GM21528 (cell line): Measurements from ENCODE around the gene MISFA.
"Not testable (repeated sequence)": the region's sequence is repeated elsewhere in the genome, so short reads cannot be mapped to it uniquely, and the experiment has no call there.

Experiments
- ATAC-seq: cut with Tn5 transposase; IDR thresholded peaks from one replicate; pipeline ENCODE4 v1.9.1; 2021; ENCODE audit warnings: mild to moderate bottlenecking, moderate library complexity; ENCODE audit not compliant: unreplicated experiment, low FRiP score

Gene MISFA

DNA sequence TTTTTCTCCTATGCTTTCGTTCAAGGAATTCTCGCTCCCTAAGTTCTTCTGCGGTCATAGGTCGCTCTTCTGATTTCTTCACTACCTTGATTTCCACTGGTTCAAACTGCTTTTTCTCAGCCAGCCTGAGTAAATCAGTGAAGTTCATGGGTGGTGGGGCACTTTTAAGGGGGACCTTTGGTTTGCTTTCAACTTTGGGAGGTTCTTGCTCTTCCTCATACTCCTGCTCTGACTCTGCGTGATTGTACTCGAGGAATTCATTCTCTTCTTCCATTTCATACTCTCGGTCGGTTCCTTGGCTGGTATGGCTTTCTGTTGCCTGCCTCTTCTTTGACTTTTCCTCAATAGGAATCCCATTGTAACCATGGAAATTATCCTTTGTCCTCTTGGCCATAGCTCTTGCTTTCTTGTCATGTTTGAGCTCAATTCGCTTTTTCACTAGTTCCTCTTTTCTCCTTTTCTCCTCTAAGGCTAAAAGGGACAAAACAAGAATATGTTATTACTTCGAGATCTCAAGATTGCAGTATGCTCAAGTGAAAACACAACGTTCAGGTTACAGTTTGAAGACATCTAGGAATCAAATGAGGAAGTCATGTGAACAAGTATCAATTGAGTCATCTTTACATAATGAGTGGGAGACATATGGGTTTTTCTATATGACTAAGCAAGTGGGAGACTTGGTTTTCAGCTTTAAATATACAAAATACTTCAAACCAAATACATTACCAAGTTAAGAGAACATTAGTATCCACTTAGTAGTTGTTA, 16.2 kb downstream of the MISFA start:
- ATAC-seq = peak; percentile 94

DNA sequence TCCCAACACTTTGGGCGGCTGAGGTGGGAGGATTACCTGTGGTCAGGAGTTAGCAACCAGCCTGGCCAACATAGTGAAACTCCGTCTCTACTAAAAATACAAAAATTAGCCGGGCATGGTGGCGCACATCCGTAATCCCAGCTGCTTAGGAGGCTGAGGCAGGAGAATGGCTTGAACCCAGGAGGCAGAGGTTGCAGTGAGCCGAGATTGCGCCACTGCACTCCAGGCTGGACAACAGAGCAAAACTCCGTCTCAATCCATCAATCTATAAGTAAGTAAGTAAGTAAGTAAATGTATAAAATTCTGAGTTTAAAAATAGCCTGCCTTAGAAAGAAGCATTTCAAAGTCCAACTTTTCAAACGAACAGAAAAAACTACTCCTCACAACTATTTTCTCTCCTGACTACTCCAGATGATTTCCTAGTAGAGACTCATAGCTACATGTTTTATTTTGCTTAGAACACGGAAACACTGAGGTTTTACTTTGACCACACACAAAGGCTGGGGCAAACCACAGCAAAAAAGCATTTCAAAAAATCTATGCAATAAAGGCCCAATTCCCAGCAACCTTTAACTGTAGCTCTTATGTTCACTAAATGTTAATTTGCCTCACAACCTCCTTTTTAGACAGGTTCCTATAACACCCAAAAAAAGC, 18.2 kb downstream of the MISFA start:
- no peak for ATAC-seq

DNA sequence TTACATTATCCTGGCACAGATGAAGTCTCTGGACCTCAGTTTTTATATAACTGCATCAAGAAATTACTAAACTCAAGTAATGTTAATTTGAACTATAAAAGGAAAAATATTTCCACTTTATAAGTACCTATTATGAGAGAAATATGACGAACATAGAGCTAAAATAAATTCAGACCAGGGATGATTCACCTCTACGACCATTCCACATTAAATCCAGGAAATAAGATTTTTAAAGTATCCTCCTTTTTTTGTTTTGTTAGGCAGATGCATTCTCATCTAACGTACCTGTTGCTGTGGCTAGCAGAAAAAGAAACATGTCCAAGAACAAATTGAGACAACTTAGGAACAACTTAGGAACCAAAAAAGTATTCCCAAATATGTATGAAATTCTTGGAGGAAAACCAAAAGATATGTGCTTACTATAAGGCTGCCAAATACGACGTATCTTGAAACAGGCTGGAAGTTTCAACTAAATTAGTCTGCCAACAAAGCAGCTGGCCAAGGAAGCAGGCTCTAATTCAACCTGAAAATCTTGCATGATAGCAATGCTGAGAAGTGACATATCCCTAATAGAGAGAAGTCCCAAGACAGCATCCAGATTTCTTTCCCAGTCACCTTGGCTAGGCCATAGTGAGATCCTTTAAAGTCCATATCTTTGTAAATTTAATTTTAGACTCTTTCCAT, 18.9 kb downstream of the MISFA start:
- no peak for ATAC-seq

- no peak for ATAC-seq
These were observed 24.1 kb downstream of the MISFA start for GRCh38 chr11:18623707-18624106.

DNA sequence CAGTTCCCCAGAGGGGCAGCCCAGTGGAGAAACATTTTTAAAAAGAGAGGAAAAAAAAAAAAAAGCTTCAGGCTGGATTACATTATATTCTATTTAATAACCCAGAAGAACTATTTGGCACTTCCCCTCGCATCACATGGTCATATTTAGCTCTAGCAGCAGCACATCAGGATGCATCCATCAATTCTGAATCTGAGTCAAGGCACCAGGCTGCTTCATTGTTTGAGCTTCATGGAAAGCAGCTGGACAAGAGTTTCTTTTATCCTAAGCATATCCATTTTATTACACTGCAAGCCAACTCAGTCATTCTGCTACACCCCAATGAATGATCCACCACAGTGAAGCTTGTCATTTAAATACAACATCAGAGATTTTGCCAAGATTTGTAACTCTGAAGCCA, 24.6 kb downstream of the MISFA start:
- ATAC-seq = no peak

GRCh38 chr11:18632841-18633240, 33.3 kb downstream of the MISFA start:
- ATAC-seq = no peak

DNA sequence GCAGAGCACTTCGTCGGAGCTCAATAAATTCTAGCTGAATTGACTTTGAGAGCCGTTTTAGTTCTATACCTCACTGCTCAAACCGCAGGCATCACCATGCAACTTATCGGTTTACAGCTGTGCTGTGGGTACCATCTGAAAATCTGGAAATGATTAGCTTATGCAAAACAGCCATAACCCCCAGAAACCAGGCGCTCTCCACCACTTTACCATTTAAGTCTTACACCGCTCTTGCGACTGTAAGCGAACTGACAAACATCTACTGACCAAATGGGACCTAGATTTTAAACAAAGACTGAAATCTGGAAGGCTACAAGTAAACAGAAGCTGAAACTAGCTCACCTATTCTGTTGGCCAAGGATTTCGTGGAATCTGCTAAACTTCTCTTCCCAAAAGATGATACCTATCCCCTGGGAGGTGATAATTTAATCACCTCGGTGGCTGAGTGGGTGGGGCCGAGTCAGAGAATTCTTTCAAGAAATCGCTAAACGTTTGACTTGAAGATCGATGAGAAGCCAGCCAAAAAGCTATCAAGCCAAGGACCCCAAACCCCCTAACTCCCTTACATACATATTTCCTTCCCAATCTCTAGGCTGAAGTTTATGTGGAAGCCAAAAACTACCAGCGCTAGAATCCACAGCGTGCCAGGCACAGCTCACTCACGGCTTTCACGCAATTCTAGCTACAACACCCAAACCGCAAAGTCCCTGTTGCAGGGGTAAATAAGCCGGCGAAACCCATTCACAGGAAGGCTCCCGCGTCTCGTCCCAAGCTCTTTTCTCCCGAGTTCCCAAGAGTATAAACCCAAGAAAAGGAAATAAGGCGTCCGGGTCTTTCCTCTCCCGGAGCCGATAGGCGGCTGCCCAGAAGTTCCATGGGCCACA, 33.9 kb downstream of the MISFA start:
- ATAC-seq = peak; percentile 54

DNA sequence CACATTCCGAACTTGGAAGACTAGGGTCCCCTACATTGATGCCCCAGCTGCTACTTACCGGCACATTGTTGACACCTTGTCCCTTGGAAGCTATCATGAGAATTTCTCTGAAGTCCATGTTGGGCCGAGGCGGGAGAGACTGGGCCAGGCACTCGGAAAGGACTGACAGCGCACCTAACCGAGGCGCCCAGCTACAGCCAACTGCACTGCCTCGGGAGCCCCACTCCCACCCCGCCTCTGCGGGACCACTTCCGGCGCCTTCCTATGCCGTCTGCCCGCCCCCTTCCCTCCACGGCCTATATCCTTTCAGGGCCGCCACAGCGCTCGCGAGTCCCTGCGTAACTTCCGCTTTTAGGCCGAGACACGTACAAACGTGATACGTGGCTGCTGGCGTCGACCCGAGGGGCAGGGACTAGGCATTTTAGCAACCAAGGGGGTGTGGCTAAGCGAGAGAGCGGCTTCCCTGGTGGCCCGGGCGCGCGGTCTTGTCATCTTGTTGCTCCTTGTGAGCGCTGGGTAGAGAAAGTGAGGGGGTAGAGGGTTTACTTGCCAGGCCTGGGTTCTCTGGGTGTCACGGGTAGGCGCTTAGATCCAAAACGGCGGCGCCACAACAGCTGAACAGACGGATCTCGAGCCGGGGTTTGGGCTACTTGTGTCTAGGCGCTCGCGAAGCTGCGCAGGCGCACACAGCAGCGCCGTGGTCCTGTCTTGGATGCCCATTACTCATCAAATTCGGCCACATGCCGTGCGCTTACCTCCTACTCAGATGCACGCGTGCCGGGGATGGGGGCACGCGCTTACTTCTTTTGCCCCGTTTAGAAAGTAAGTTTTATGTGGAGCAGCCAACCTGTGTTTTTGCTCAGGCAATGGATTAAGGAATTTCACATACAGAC, 34.8 kb downstream of the MISFA start, which contains the start of gene SPTY2D1:
Gene SPTY2D1 (minus strand): TSS at position 203 of the 893 bp plus-strand sequence. CDS start 85 bp downstream, at position 118.
- ATAC-seq = peak; percentile 94

DNA sequence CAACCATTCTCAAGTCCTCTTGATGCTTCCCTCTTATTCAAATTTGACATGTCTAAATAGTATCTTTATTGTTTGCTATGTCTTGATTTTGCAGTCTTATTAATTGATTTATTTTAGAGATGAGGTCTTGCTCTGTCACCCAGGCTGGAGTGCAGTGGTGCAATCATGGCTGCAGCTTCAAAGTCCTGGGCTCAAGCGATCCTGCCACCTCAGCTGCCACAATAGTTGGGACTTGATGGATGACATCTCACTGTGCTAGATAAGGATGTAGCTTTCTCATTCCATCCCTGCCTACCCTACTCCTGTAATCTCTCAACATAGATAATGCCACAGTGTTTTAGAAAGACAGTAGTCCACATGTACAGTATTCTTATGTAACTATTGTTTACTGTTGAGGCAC, 42.1 kb downstream of the MISFA start:
- ATAC-seq = no peak

GRCh38 chr11:18643034-18643433, 43.4 kb downstream of the MISFA start:
- ATAC-seq = not testable (repeated sequence)

GRCh38 chr11:18650353-18650752, 50.8 kb downstream of the MISFA start:
- no peak for ATAC-seq

DNA sequence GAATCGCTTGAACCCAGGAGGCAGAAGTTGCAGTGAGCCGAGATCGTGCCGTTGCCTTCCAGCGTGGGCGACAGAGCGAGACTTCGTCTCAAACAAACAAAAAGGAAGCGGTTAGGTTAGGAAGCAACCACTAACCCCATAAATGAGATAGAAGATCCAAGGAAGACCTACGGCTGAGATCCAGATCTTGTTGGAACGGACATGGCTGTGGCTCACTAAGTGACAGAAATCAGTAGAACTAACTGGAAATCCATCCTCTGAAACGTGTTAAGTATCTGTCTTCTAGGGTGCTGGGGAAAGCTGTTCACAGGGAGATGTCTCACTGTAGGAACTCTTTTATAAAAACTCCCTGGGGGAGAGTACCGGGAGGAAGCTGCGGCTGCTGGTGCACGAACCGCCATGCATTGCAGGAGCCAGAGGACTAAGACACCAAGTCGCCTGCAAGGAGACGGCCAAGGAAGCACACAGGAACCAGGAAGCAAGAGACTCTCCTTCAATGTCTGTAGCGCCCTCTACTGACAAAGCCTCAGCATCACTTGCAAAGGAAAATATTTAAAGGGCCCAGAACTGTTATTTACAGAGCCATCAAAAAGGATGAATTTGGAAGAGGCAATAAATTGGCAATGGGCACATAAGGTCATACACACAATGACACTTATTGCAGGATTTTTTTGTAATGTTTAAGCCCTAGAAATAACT, 51.4 kb downstream of the MISFA start:
- ATAC-seq = no peak
